PC-3 (cell line): ENCODE results near the gene COL13A1.

ENCODE experiments used
- CTCF ChIP-seq: fragments of 300-600 bp; sonication (generic); conservative IDR thresholded peaks from 2 replicates; pipeline ENCODE4 v1.5.1; 2017; ENCODE audit warnings: antibody characterized with exemption, low read depth, mild to moderate bottlenecking, low read length
- EZH2 ChIP-seq: fragments of 300-600 bp; sonication (generic); IDR thresholded peaks from one replicate; pipeline ENCODE4 v1.6.1; 2017; ENCODE audit warnings: antibody characterized with exemption, mild to moderate bottlenecking, low read length; ENCODE audit not compliant: unreplicated experiment
- EZH2phosphoT487 ChIP-seq: fragments of 300-600 bp; sonication (generic); IDR thresholded peaks from 2 replicates; pipeline ENCODE4 v1.6.1; 2018; ENCODE audit warnings: mild to moderate bottlenecking, antibody characterized with exemption, low read length, borderline replicate concordance

GRCh38 chr10:69898524-69898923 lies 96.8 kb downstream of the COL13A1 start:
- no peak for TF ChIP-seq CTCF
- TF ChIP-seq EZH2, result no peak
- TF ChIP-seq EZH2phosphoT487, result no peak
